ENCODE measurements around the gene TFR2.

TFR2 gene

DNA sequence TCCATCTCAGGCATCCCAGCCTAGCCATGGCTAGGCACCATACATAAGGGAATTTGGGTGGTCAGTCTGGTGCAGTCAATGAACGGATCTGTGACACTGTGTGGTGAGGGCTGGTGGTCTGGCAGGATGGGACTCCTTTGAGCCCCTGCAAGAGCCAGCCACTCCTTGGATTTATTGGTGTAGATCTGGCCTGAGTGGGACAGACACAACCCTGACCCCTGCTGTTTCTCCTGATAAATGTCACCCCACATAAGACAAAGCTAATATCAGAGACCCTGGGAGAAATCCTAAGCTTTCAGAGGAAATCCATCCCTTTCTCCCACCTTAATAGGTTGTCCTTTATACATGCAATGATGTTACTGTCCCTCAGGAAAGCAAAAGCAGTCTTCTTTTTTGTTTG, 52.9 kb downstream of the TFR2 start:
- DNase-seq (ENCODE audit: extremely low read depth in 1 of 2, low read depth in 1 of 2) = no peak

GRCh38 chr7:100586266-100587025, 54.9 kb downstream of the TFR2 start, which contains the start of gene FBXO24:
TSS of gene FBXO24 (plus strand) at chr7:100586328. CDS start at chr7:100586626, 298 bp downstream.
- peak; percentile 99 to 100 for DNase-seq (ENCODE audit: extremely low read depth in 1 of 2, low read depth in 1 of 2)

- no peak for DNase-seq (ENCODE audit: extremely low read depth in 1 of 2, low read depth in 1 of 2)
These were observed 55.7 kb downstream of the TFR2 start, which contains the start of gene LRCH4 for GRCh38 chr7:100585511-100586265. TSS of gene LRCH4 (minus strand) at chr7:100586129. CDS start at chr7:100586100, 29 bp downstream.

DNA sequence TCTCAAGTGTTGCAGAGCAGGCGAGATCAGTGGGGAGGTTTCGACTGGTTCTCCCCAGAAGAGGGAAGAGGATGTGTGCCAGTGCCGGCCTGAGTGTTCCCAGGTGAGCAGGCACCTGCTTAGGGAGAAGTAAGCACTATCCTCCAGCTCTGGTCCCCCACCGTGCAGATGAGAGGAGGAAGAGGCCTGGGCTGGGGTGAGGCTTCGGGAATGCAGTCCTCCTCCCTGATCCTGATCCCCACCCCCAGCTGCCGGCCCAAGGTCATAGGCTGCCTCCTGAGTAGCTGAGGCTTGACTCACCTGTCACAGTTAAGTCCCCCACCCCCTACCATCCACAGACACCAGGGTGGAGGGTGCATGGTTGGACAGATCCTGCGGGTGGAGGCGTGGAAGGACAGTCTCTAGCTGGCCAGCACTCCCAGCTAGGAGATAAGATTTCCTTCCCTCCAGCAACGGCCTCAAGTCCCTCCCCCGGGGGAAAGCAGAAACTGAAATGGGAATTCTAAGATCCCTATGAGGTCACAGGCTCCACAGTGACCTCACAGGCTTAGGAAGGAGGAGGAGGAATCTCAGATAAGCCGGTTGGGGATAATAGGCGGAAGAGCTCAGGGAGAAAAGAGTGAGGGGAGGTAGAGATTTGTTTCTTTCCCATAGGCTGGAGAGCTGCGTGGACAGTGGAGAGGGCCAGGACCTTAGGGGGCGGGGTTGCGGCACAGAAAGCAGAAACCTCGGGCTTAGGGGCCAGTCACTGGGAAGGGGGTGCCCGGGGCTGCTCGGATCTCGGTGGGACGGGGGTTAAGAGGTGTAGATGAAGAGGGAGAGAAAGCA, 56.5 kb downstream of the TFR2 start:
- no peak for DNase-seq (ENCODE audit: extremely low read depth in 1 of 2, low read depth in 1 of 2)

DNA sequence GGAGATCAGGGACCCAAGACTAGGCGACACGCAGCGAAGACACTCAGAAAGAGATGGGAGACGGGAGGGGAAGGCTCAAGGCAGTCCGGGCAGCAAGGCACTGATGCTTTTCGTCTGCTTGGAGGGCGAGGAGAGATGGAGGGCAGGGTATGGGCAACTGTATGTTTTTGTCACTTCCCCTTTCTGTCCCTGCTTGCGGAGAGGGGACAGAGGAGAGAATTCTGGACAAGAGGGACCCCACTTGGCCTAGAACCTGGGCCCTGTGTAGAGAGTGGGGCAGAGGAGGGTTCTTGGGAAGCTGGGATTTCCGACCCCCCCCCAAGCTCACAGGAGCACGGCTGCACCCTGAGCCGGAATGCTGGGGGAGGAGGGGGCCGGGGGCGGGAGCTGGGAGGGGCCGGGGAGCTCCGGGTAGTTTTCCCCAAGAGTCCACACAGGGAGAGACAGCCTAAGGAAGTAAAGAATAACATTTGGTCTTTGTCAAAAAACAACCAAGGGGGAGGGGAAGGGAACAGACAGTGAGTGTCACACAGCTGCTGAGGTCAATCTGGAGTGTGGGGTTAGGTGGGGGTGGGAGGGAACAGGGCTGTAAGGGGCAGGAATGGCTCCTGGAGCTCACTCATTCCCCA, 57.2 kb downstream of the TFR2 start:
- DNase-seq (ENCODE audit: extremely low read depth in 1 of 2, low read depth in 1 of 2) = no peak

- DNase-seq (ENCODE audit: extremely low read depth in 1 of 2, low read depth in 1 of 2) = peak; percentile 55 to 76
These were observed 58.0 kb downstream of the TFR2 start for GRCh38 chr7:100583132-100584053.

DNA sequence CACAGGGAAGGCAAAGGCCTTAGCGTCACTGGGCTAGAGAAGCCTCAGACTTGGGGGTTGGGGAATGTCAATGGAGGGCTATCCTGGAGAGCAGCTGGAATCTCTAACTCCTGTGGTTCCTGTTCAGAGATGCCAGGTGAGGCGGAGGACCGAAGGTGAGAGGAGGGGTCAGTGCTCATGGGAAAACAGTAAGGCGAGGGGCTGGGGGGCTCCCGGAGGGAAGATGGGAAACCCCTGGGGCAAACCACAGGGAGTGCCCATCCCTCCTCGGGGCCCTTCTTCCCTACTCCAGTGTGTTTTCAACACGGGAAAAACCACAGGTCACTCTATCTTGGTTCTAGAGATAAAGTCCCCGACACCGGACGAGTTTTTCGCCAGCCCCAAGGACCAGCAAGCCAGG, 58.7 kb downstream of the TFR2 start:
- no peak for DNase-seq (ENCODE audit: extremely low read depth in 1 of 2, low read depth in 1 of 2)

DNA sequence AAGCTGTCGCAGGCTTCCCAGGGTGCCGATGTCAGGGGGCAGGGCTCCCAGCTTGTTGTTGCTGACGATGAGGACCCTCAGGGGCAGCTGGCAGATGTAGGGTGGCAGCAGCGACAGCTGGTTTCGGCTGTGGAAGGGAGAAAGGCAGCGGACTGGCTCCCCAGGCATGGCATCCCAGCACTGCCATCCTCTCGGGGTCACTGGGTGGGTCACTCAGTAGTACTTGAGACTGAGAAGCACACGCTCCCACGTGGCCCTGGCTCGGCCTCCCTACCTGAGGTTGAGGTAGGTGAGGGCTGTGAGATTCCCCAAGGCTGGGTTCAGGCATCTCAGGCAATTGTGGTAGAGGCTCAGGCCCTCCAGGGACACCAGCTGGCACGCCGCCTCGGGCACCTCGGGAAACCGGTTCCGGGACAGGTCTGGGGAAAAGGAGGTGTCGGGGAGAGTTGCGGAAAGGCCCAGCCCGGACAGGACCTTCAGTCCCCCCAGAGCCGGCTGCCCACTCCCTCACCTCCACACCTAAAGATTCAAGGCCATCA, 59.2 kb downstream of the TFR2 start:
- no peak for DNase-seq (ENCODE audit: extremely low read depth in 1 of 2, low read depth in 1 of 2)

DNA sequence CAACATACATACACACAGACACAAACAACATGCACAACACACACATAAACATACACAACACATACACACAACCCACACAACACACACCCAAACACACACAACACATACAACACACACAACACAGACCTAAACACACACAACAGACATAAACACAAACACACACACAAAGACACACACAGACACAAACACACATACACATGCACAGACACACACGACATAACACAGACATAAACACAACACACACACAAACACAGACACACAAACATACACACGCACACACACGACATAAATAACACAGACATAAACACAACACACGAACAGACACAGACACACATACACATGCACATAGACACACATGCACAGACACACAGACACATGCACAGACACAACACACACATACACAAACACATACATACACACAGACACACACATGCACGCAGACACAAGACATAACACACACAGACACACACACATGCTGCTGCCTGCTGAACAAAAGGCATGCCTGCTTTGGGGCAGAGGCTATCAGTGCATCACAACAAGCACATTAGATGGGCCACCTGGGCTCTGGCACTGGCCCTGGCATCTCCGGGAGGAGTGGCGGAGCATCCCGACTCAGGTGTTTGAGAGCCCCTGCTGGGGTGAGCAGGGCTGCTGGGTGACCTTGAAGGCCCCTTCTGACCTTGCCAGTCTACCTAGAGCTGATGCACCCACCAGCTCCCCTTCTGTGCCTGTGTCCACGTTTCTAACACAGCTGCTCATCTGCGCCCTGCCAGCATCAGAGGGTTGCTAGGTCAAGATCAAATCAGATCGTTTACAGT, 60.7 kb downstream of the TFR2 start:
- no peak for DNase-seq (ENCODE audit: extremely low read depth in 1 of 2, low read depth in 1 of 2)

- DNase-seq (ENCODE audit: extremely low read depth in 1 of 2, low read depth in 1 of 2) = no peak
These were observed 62.8 kb downstream of the TFR2 start for GRCh38 chr7:100578246-100579183.

DNA sequence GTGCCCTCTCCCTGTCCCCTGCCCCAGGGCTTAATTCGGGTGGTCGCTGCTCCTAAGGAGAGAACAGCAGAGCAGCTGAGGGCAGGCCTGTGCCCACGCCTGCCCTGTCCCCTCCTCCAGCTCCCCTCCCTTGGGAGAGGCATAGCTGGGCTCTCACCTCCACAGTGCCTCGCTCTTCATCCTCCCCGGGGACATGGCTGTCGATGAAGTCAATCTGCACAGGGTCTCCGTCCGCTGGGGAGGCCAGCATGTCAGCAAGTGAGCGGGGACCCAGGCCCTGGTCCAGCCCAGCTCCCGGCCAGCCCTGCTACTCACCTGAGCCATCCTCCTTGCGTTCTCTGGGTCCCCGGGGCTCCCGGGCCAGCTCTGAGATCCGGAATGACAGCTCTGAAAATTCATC, 63.8 kb downstream of the TFR2 start:
- DNase-seq (ENCODE audit: extremely low read depth in 1 of 2, low read depth in 1 of 2) = no peak

DNA sequence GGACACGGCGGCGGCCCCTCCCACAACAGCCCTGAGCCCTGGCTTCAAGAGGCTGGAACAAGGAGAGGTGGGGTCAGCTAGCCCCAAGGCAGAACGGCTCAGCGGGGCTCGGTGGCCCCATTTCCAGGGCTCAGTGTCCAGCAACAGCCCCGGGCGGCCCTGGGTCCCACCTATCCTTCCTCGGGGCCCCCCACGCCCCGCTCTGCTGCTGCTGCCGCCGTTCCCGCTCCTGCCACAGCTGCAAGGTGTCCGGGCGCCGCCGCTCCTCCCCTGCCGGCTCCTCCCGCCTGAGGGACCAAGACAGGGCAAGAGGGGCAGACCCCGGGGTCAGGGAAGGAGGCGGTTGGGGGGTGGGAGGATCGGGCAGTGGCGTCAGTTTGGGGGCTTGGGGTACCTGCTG, 64.2 kb downstream of the TFR2 start:
- no peak for DNase-seq (ENCODE audit: extremely low read depth in 1 of 2, low read depth in 1 of 2)

- no peak for DNase-seq (ENCODE audit: extremely low read depth in 1 of 2, low read depth in 1 of 2)
These were observed 64.9 kb downstream of the TFR2 start for GRCh38 chr7:100576384-100576993.

DNA sequence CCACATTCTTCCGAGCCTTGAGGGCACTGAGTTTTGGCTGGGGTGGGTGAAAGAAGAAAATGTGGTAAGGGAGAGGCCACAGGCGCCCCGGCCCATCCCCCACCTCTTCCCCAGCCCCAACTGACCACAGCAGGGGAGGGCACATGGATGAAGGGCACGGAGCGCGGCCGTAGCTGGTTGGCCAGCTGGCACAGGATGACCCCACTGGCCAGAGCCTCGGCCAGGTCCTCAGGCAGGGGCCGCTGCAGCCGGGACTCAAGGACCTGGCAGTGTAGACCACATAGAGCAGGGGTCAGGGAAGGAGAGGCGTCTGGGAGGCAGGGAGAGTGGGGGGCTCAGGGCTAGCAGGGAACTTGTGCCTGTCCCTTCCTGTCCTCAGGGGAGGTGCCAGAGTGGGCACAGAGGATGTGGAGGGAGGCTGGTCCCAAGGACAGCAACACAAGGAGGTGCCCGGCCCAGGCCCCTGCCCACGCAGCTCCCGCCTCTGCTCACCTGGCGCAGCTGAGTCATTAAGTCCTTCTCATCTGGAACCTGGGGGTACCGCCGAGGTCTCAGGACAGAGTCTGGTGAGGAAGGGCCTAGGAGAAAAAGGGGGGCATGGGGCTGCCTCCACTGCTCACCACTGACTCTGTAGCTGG, 65.5 kb downstream of the TFR2 start:
- DNase-seq (ENCODE audit: extremely low read depth in 1 of 2, low read depth in 1 of 2) = no peak

DNA sequence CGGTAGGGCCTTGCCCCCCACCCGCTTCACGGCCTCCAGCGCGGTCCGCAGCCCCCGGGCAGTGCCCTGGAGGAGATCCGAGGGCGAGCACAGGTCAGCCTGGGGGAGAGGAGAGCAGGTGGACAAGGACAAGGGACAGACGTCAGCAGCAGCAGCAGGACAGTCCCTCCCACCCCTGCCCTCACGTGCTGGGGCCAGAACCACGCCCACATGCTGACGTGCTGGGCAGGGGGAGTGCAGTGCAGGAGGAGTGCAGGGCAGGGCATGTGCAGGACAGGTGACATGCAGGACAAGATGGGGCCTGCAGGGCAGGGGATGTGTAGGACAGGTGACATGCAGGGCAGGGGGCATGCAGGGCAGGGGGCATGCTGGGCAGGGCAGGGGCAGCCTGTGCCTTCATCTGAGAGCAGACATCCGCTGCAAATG, 66.1 kb downstream of the TFR2 start:
- DNase-seq (ENCODE audit: extremely low read depth in 1 of 2, low read depth in 1 of 2) = no peak

DNA sequence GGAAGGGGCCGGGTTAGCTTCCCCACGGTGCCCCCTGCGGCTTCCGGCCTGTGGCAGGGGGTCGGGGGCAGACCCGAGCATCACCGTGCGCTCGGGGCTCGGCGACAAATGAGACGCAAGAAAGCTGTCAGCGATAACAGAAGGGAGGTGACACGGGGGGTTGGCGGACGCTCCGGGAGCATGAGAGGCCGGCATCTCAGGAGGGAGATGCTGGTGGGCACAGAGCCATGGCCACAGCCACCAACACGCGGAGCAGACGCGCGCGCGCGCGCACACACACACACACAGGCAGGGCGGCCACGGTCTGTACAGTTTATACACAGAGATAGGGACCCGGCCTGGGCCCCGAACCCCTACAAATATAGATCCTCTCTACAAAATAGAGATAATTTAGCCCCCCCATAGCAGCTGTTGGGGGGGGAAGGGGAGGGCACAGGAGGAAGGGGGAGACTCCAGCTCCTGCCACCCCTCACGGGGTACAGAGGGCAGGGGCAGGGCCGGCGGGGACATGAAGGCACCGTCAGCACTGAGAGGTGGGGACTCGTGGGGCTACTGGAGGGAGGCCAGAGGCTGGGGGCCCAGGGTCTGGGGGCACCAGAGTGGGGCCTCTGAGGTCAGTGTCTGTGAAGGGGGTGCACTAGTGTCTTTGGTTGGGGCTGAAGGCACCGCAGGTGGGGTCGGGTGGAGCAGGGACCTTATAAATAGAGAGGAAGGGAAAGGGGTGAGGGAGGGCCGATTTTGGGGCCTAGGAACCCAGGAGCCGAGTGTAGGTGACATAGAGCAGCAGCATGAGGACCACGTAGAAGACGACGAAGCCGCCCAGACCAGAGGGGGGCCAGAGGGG, 66.8 kb downstream of the TFR2 start:
- no peak for DNase-seq (ENCODE audit: extremely low read depth in 1 of 2, low read depth in 1 of 2)

Data from stimulated activated CD8-positive, alpha-beta memory T cell treated with anti-CD3 and anti-CD28 coated beads, Interleukin-7, amount 100 ng/mL, for 48 hours (primary cell).